ENCODE data around the gene KRTAP23-1.
A peak's percentile ranks its signal among the peaks of the same experiment; 100 is the strongest.

Gene KRTAP23-1

DNA sequence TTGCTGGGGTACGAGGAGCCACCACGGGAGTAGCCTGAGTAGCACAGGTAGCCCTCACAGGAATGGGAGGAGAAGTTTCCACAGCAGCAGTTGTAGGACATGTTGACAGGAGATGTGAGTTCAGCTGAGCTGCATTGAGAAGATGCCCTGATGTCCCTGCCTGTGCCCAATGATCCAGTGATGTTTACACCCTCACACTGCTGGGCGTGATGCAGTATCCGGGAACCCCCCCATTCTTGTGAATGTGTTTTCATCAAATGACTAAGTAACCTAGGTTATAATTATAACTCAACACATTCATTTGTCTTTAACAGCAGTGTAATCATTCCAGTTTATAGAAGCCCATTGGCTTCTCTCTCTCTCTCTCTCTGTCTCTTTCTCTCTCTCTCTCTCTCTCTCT lies at the start of gene KRTAP23-1:
KRTAP23-1 (minus strand) TSS at position 101 of the 400 bp plus-strand sequence; CDS start at position 101, 0 bp downstream.
- no peaks in the 10 kb centered on the region for H3K27me3 Mint-ChIP-seq
- peak; percentile 12 for ATAC-seq

DNA sequence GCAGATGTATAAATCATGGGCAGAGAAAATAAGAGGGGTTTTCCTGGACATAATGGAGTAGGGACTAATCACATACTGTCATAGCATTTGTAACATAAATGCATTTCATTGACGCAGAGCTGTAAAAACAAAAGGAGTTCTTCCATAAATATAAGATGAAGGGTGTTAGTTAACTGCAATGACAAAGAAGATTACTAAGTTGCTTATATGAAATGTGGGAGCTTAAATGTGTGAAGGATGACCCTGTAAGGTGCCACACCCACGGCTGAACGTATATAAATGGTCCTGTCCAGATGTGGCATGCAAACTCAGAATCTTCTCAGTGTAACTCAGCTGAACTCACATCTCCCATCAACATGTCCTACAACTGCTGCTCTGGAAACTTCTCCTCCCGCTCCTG lies 47.3 kb upstream of the KRTAP23-1 start, which contains the start of gene KRTAP13-1:
KRTAP13-1 (plus strand) TSS at position 301 of the 400 bp plus-strand sequence; CDS start at position 357, 56 bp downstream.
- Mint-ChIP-seq H3K9me3 (no peaks in the 10 kb centered on the region), H3K36me3 (no peaks in the 10 kb centered on the region), H3K27ac (no peak within 1 kb of the TSS)

More for the DNA sequence above, at the start of gene KRTAP23-1:
- no peak within 1 kb of the TSS for H3K4me3 Mint-ChIP-seq
- H3K9me3 Mint-ChIP-seq, result peaks cover 3% of the 10 kb centered on the region
- H3K36me3 Mint-ChIP-seq, result no peaks in the 10 kb centered on the region
- no peak within 1 kb of the TSS for H3K27ac Mint-ChIP-seq
- H3K4me1 Mint-ChIP-seq, result no peaks in the 10 kb centered on the region

DNA sequence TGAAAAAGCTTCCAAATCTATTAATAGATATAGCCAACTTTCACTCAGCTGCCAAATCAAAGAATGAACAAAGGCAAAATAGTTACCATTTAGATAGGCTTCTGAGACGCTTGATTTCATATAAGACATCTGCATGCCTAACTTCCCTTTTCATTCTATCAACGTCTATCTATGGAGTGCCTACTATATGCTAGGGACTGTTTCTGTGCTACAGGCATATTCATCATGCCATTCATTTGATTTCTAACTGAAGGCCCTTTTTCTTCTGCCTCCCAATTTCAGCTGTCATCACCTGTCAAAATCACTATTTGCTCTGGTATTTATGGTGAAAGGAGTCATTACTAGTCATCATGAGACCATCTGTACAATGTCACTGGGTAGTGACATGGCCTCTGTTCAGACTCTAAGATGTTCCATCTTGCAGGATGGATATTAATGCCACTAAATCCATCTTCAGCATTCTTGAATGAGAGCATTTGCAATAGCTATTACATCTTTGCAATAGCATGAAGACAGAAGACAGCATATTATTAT lies 43.2 kb upstream of the KRTAP23-1 start:
- H3K36me3 Mint-ChIP-seq, result no peaks in the 10 kb centered on the region
- H3K4me1 Mint-ChIP-seq, result no peaks in the 10 kb centered on the region
- no peak overlapping the region for H3K4me3 Mint-ChIP-seq
- ATAC-seq, result no peak
- H3K9me3 Mint-ChIP-seq, result peaks cover 8% of the 10 kb centered on the region
- no peaks in the 10 kb centered on the region for H3K27me3 Mint-ChIP-seq
- H3K27ac Mint-ChIP-seq, result no peak overlapping the region

More for the DNA sequence above, 47.3 kb upstream of the KRTAP23-1 start, which contains the start of gene KRTAP13-1:
- H3K27me3 Mint-ChIP-seq, result no peaks in the 10 kb centered on the region
- ATAC-seq, result no peak
- no peaks in the 10 kb centered on the region for H3K4me1 Mint-ChIP-seq
- H3K4me3 Mint-ChIP-seq, result no peak within 1 kb of the TSS

DNA sequence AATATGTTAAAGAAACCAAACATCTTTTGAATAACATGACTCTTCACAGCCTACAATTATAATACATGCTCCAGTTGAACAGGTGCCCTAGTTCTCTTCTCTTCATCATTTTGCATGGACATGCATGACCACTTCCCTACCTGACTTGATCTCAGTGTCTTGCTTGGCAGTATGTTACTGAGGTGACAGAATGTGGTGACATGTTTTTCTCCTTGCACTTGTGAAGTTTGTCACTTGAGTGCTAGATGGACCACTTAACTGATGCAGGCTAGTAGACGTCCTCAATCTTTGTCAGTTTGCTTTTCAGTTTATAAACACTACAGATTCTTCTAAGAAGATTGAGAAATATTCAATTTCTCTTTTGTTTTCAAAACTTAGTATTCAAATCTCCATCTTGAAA lies 33.8 kb upstream of the KRTAP23-1 start:
- no peak overlapping the region for H3K27ac Mint-ChIP-seq

DNA sequence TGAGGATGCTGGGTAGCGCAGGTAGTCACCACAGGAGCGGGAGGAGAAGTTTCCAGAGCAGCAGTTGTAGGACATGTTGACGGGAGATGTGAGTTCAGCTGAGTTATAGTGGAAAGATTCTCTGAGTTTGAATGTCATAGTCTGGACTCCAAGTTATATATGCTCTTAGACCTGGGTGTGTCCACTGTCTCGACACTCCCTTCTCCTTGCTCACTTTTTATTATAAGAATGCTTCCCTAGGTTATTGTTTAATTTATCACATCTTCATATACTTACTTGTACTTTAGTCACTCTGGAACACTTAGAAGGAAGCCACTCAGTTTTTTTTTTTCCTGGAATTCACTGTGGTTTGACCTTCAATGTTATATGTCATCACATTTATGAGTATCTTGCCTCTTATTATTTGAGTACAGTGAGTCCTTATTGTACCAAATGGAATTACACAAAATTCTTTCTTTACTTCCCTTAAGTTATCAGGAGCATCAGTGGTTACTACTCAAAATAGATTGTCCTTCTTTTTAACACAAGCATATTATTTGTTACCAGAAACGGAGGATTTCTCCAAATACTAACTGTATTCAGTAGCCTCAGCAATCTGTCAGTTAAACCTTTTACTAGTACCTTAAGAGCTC lies 23.8 kb upstream of the KRTAP23-1 start, which contains the start of gene KRTAP13-2:
KRTAP13-2 (minus strand) TSS at position 133 of the 632 bp plus-strand sequence; CDS start at position 75, 58 bp downstream.
- peaks cover 6% of the 10 kb centered on the region for H3K9me3 Mint-ChIP-seq
- ATAC-seq, result no peak
- H3K4me3 Mint-ChIP-seq, result no peak within 1 kb of the TSS
- H3K4me1 Mint-ChIP-seq, result no peaks in the 10 kb centered on the region
- no peaks in the 10 kb centered on the region for H3K27me3 Mint-ChIP-seq
- no peak within 1 kb of the TSS for H3K27ac Mint-ChIP-seq
- no peaks in the 10 kb centered on the region for H3K36me3 Mint-ChIP-seq

More for the DNA sequence above, 33.8 kb upstream of the KRTAP23-1 start:
- no peak for ATAC-seq
- H3K36me3 Mint-ChIP-seq, result no peaks in the 10 kb centered on the region
- H3K27me3 Mint-ChIP-seq, result no peaks in the 10 kb centered on the region
- H3K9me3 Mint-ChIP-seq, result no peaks in the 10 kb centered on the region
- H3K4me3 Mint-ChIP-seq, result no peak overlapping the region
- no peaks in the 10 kb centered on the region for H3K4me1 Mint-ChIP-seq

DNA sequence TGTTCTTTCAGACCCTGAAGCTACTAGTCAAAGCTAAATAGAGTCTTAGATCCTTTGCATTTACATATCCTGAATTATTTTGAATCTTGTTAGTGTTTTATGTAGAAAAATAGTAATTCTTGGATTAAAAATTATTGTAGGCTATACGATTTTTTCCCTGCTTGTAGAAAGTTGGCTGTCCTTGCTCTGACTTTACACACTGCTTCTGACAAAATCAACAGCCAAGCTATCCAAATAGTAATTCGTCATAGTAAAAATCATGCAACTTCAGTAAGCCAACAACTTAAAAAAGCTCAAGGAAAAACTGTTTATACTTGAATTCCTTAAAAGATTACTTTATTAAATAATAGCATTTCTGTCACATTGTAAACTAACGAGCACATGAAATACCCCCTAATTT lies 7.5 kb upstream of the KRTAP23-1 start:
- H3K4me1 Mint-ChIP-seq, result no peaks in the 10 kb centered on the region
- ATAC-seq, result no peak
- no peak overlapping the region for H3K27ac Mint-ChIP-seq
- no peaks in the 10 kb centered on the region for H3K27me3 Mint-ChIP-seq
- H3K4me3 Mint-ChIP-seq, result no peak overlapping the region
- peaks cover 6% of the 10 kb centered on the region for H3K9me3 Mint-ChIP-seq
- H3K36me3 Mint-ChIP-seq, result no peaks in the 10 kb centered on the region

DNA sequence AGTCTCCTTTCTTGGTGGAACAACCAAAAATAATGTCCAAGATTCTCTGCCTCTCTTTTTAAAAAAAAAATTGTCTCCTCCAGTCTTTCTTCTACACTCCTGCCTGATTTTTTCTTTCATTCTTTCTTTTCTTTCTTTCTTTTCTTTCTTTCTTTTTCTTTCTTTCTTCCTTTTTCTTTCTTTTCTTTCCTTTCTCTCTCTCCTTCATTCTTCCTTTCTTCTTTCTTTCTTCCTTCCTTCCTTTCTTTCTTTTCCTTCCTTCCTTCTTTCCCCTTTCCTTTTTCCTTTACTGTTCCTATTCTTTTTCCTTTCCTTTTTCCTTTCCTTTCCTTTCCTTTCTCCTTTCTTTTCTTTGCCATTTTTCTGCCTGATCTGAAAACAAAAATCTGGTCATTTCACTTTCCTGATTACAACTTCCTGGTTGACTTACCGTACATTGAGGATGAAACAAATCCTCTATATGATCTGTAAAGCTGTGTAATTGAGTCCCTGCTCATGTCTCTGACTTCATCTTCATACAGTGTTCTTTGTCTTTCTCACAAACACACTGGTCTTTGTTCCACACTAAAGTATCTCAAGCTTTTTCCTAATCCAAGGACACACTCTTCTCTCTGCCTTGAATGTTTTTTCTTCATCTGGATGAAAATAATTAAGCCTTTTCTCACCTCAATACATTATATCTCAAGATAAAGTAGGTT lies 6.1 kb upstream of the KRTAP23-1 start:
- H3K4me3 Mint-ChIP-seq, result no peak overlapping the region
- H3K36me3 Mint-ChIP-seq, result no peaks in the 10 kb centered on the region
- no peaks in the 10 kb centered on the region for H3K4me1 Mint-ChIP-seq
- no peak overlapping the region for H3K27ac Mint-ChIP-seq
- peaks cover 6% of the 10 kb centered on the region for H3K9me3 Mint-ChIP-seq
- ATAC-seq, result no peak
- no peaks in the 10 kb centered on the region for H3K27me3 Mint-ChIP-seq

- no peaks in the 10 kb centered on the region for H3K4me1 Mint-ChIP-seq
- H3K4me3 Mint-ChIP-seq, result no peak overlapping the region
- no peak for ATAC-seq
- H3K36me3 Mint-ChIP-seq, result no peaks in the 10 kb centered on the region
- no peak overlapping the region for H3K27ac Mint-ChIP-seq
- H3K27me3 Mint-ChIP-seq, result no peaks in the 10 kb centered on the region
- peaks cover 6% of the 10 kb centered on the region for H3K9me3 Mint-ChIP-seq
Measured at GRCh38 chr21:30351534-30351933, 3.1 kb upstream of the KRTAP23-1 start.

GRCh38 chr21:30349572-30349971 lies 1.2 kb upstream of the KRTAP23-1 start:
- H3K36me3 Mint-ChIP-seq, result no peaks in the 10 kb centered on the region
- H3K9me3 Mint-ChIP-seq, result peaks cover 6% of the 10 kb centered on the region
- no peak for ATAC-seq
- no peak overlapping the region for H3K27ac Mint-ChIP-seq
- no peaks in the 10 kb centered on the region for H3K27me3 Mint-ChIP-seq
- no peak overlapping the region for H3K4me3 Mint-ChIP-seq
- H3K4me1 Mint-ChIP-seq, result no peaks in the 10 kb centered on the region

GRCh38 chr21:30345014-30345413 lies 3.4 kb downstream of the KRTAP23-1 start:
- no peak for ATAC-seq
- no peak overlapping the region for H3K27ac Mint-ChIP-seq
- H3K9me3 Mint-ChIP-seq, result no peaks in the 10 kb centered on the region
- H3K36me3 Mint-ChIP-seq, result no peaks in the 10 kb centered on the region
- H3K27me3 Mint-ChIP-seq, result no peaks in the 10 kb centered on the region
- no peak overlapping the region for H3K4me3 Mint-ChIP-seq
- H3K4me1 Mint-ChIP-seq, result no peaks in the 10 kb centered on the region

GRCh38 chr21:30340714-30341573 lies 7.5 kb downstream of the KRTAP23-1 start:
- Mint-ChIP-seq H3K4me1 (no peaks in the 10 kb centered on the region), H3K9me3 (no peaks in the 10 kb centered on the region), H3K27me3 (no peaks in the 10 kb centered on the region), H3K36me3 (no peaks in the 10 kb centered on the region), H3K27ac (no peak overlapping the region), H3K4me3 (no peak overlapping the region)
- no peak for ATAC-seq

- H3K4me1 Mint-ChIP-seq, result no peaks in the 10 kb centered on the region
- H3K27ac Mint-ChIP-seq, result no peak overlapping the region
- no peaks in the 10 kb centered on the region for H3K27me3 Mint-ChIP-seq
- no peaks in the 10 kb centered on the region for H3K36me3 Mint-ChIP-seq
- no peak overlapping the region for H3K4me3 Mint-ChIP-seq
- H3K9me3 Mint-ChIP-seq, result no peaks in the 10 kb centered on the region
- no peak for ATAC-seq
Measured at GRCh38 chr21:30338717-30339116, 9.7 kb downstream of the KRTAP23-1 start.

GRCh38 chr21:30337772-30338171 lies 10.6 kb downstream of the KRTAP23-1 start:
- Mint-ChIP-seq H3K4me1 (no peaks in the 10 kb centered on the region), H3K36me3 (no peaks in the 10 kb centered on the region), H3K27me3 (no peaks in the 10 kb centered on the region), H3K9me3 (no peaks in the 10 kb centered on the region), H3K27ac (no peak overlapping the region), H3K4me3 (no peak overlapping the region)
- no peak for ATAC-seq

GRCh38 chr21:30337276-30337744 lies 11.1 kb downstream of the KRTAP23-1 start, which contains the start of gene KRTAP27-1:
TSS of gene KRTAP27-1 (minus strand) at chr21:30337694. CDS start at chr21:30337668, 26 bp downstream.
- no peaks in the 10 kb centered on the region for H3K9me3 Mint-ChIP-seq
- H3K4me1 Mint-ChIP-seq, result no peaks in the 10 kb centered on the region

DNA sequence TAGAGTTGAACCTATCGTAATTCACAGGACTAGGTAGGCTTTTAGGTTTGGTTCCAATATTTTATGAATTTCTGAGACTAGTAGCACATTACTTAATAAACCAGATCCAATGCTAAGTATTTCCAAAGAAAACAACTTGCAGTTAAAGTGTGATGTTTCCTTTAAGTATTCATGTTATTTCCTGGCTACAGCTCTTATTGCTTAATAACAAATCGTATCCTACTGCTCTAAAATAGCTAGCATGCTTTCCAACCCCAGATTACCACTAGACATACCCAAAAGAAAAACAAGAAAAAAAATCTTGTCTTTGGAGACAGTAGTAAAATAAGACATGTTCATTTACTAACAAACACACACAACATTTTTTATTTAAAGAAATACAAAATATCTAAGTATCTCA lies 11.8 kb downstream of the KRTAP23-1 start:
- H3K36me3 Mint-ChIP-seq, result no peaks in the 10 kb centered on the region
- no peak overlapping the region for H3K27ac Mint-ChIP-seq
- no peaks in the 10 kb centered on the region for H3K9me3 Mint-ChIP-seq
- H3K27me3 Mint-ChIP-seq, result no peaks in the 10 kb centered on the region
- ATAC-seq, result no peak
- no peaks in the 10 kb centered on the region for H3K4me1 Mint-ChIP-seq
- no peak overlapping the region for H3K4me3 Mint-ChIP-seq

More at GRCh38 chr21:30337276-30337744, 11.1 kb downstream of the KRTAP23-1 start, which contains the start of gene KRTAP27-1:
- H3K4me3 Mint-ChIP-seq, result no peak within 1 kb of the TSS
- no peaks in the 10 kb centered on the region for H3K36me3 Mint-ChIP-seq
- no peaks in the 10 kb centered on the region for H3K27me3 Mint-ChIP-seq
- no peak within 1 kb of the TSS for H3K27ac Mint-ChIP-seq
- ATAC-seq, result no peak
